NB4 (cell line): Measurements from ENCODE around the gene LCNL1.

Experiments used
- CTCF ChIP-seq: IDR thresholded peaks from one replicate; pipeline ENCODE4 v1.5.1; 2012; ENCODE audit warnings: low read depth, low read length
- MYC ChIP-seq: IDR thresholded peaks from 2 replicates; pipeline ENCODE4 v1.6.1; 2011; ENCODE audit warnings: low read depth, low read length
- POLR2A ChIP-seq: IDR thresholded peaks from 2 replicates; pipeline ENCODE4 v1.6.1; 2011; ENCODE audit warnings: mild to moderate bottlenecking; ENCODE audit not compliant: insufficient read length; ENCODE audit errors: extremely low read depth

GRCh38 chr9:137034709-137035506 lies 52.1 kb downstream of the LCNL1 start:
- TF ChIP-seq POLR2A (no peak), CTCF (peak; percentile 91), MYC (peak; percentile 55)
